HCT116 (cell line): ENCODE data around the gene SEMA3F. TPM values are rescaled to one million over a fixed set of nuclear protein-coding genes. Genes with fewer than 3 reads are reported as not detected.

Source experiments
- ATAC-seq: fragments of 200-7000 bp; cut with Tn5 transposase; 2 replicates; pipeline ENCODE4 v1.9.1; 2020; ENCODE audit warnings: mild to moderate bottlenecking, moderate library complexity
- BruUV-seq: library from RNA; stranded (reverse); fragments of 400-500 nt; replicated peaks from 2 replicates; lab custom pipeline; 2021; lab: Mats Ljungman, UMichigan
- CTCF ChIA-PET: fragments of 300-600 bp; sonication (Branson Sonifier 250); formaldehyde crosslinking; loops from one replicate; lab custom pipeline; 2021; ENCODE audit warnings: antibody characterized with exemption; lab: Charles Lee
- POLR2A ChIA-PET: fragments of 300-600, 350-600 bp; sonication (Branson Sonifier 250); formaldehyde crosslinking; loops from one replicate; lab custom pipeline; 2021; ENCODE audit warnings: antibody characterized with exemption; lab: Charles Lee
- RAD21 ChIA-PET, 2 experiments: fragments of 300-600 bp; sonication (Branson Sonifier 250); formaldehyde crosslinking; loops; one replicate each; lab custom pipeline; 2023; ENCODE audit warnings: low total read pairs in 2 of 2; ENCODE audit not compliant: uncharacterized antibody in 2 of 2, unreplicated experiment in 2 of 2, low non-redundant PET in 1 of 2; lab: Charles Lee
- DNase-seq: peaks from one replicate; pipeline ENCODE4 v3.0.0-alpha.2; 2010; ENCODE audit warnings: low read depth, low spot score
- H2AFZ ChIP-seq: fragments of 200-600 bp; shearing (Covaris generic), sonication (generic); 2 replicates; pipeline ENCODE4 v1.6.1; 2017; ENCODE audit warnings: low read depth, mixed run types, mixed read lengths, antibody characterized with exemption, low read length; ENCODE audit not compliant: poor library complexity, severe bottlenecking
- H3K27ac ChIP-seq: 2 replicates; pipeline ENCODE4 v1.5.1; 2012; ENCODE audit warnings: low read depth, low read length
- H3K27me3 ChIP-seq: fragments of 200-600 bp; sonication (generic); 2 replicates; pipeline ENCODE4 v1.6.1; 2016; ENCODE audit warnings: mixed run types, low read length, mixed read lengths; ENCODE audit not compliant: insufficient read depth
- H3K36me3 ChIP-seq, 2 experiments: fragments of 200-500 bp in 1 of 2; fragments of 200-600 bp in 1 of 2; sonication (Bioruptor generic) in 1 of 2; sonication (generic) in 1 of 2; 2 replicates each; pipeline versions ENCODE4 v1.5.1 to v1.6.1; 2014 to 2016; ENCODE audit warnings: low read length in 2 of 2, inconsistent platforms in 1 of 2, mixed read lengths in 1 of 2, mixed run types in 1 of 2; ENCODE audit not compliant: insufficient read depth in 2 of 2, control insufficient read depth in 1 of 2
- H3K4me1 ChIP-seq, 2 experiments: fragments of 200-600 bp in 1 of 2; sonication (generic) in 1 of 2; 2 replicates each; pipeline versions ENCODE4 v1.5.1 to v1.6.1; 2012 to 2017; ENCODE audit warnings: low read length in 2 of 2, inconsistent platforms in 1 of 2, mild to moderate bottlenecking in 1 of 2, mixed read lengths in 1 of 2, mixed run types in 1 of 2, moderate library complexity in 1 of 2; ENCODE audit not compliant: insufficient read depth in 2 of 2, control insufficient read depth in 1 of 2
- H3K4me2 ChIP-seq: fragments of 200-600 bp; sonication (generic); 2 replicates; pipeline ENCODE4 v1.6.1; 2017; ENCODE audit warnings: mixed run types, low read length, mixed read lengths
- H3K4me3 ChIP-seq, 2 experiments: fragments of 200-600 bp in 1 of 2; sonication (generic) in 1 of 2; replicated peaks in 1 of 2; 2 replicates each; pipeline ENCODE4 v1.5.1; 2011 to 2016; ENCODE audit warnings: low read length in 2 of 2, control low read depth in 1 of 2, low read depth in 1 of 2, mild to moderate bottlenecking in 1 of 2, mixed read lengths in 1 of 2, mixed run types in 1 of 2
- H3K79me2 ChIP-seq: fragments of 200-600 bp; sonication (generic); 2 replicates; pipeline ENCODE4 v1.6.1; 2017; ENCODE audit warnings: mild to moderate bottlenecking, mixed run types, low read length, moderate library complexity, mixed read lengths; ENCODE audit not compliant: insufficient read depth
- H3K9ac ChIP-seq: fragments of 200-600 bp; sonication (generic); 2 replicates; pipeline ENCODE4 v1.6.1; 2016; ENCODE audit warnings: low read length, mixed read lengths
- H3K9me2 ChIP-seq: fragments of 200-600 bp; sonication (generic), shearing (Covaris generic); 2 replicates; pipeline ENCODE4 v1.6.1; 2017; ENCODE audit warnings: mixed run types, mild to moderate bottlenecking, moderate library complexity; ENCODE audit not compliant: insufficient read depth
- H3K9me3 ChIP-seq, 2 experiments: fragments of 200-500 bp in 1 of 2; fragments of 200-600 bp in 1 of 2; sonication (Bioruptor generic) in 1 of 2; sonication (generic) in 1 of 2; 2 replicates each; pipeline ENCODE4 v1.6.1; 2014 to 2017; ENCODE audit warnings: low read length in 2 of 2, mixed read lengths in 2 of 2, inconsistent platforms in 1 of 2, low read depth in 1 of 2, mild to moderate bottlenecking in 1 of 2, mixed run types in 1 of 2, moderate library complexity in 1 of 2; ENCODE audit not compliant: control insufficient read depth in 1 of 2, insufficient read depth in 1 of 2
- H4K20me1 ChIP-seq: fragments of 200-600 bp; sonication (generic), shearing (Covaris generic); 2 replicates; pipeline ENCODE4 v1.6.1; 2017; ENCODE audit warnings: mixed run types, mild to moderate bottlenecking, moderate library complexity; ENCODE audit not compliant: insufficient read depth
- CEBPB ChIP-seq: IDR thresholded peaks from 2 replicates; pipeline ENCODE4 v1.6.1; 2012; ENCODE audit warnings: low read depth
- EGR1 ChIP-seq: IDR thresholded peaks from 2 replicates; pipeline ENCODE4 v1.6.1; 2012; ENCODE audit warnings: low read depth
- ELF1 ChIP-seq: IDR thresholded peaks from 2 replicates; pipeline ENCODE4 v1.6.1; 2012; ENCODE audit warnings: low read depth, borderline replicate concordance
- EZH2 ChIP-seq: fragments of 200-600 bp; sonication (generic); IDR thresholded peaks from 2 replicates; pipeline ENCODE4 v1.6.1; 2017; ENCODE audit warnings: antibody characterized with exemption, mixed run types
- EZH2phosphoT487 ChIP-seq: fragments of 200-600 bp; IDR thresholded peaks from 2 replicates; pipeline ENCODE4 v1.6.1; 2018; ENCODE audit warnings: antibody characterized with exemption, borderline replicate concordance
- FOSL1 ChIP-seq: IDR thresholded peaks from 2 replicates; pipeline ENCODE4 v1.6.1; 2012; ENCODE audit warnings: low read depth
- SP1 ChIP-seq: IDR thresholded peaks from 2 replicates; pipeline ENCODE4 v1.6.1; 2012; ENCODE audit warnings: low read depth
- SRF ChIP-seq: IDR thresholded peaks from 2 replicates; pipeline ENCODE4 v1.6.1; 2012; ENCODE audit warnings: low read depth
- ZBTB33 ChIP-seq: IDR thresholded peaks from 2 replicates; pipeline ENCODE4 v1.6.1; 2011; ENCODE audit warnings: mild to moderate bottlenecking, low read length, moderate library complexity; ENCODE audit not compliant: insufficient replicate concordance; ENCODE audit errors: extremely low read depth
- ZFX ChIP-seq: fragments of 450-650 bp; IDR thresholded peaks from 2 replicates; pipeline ENCODE4 v1.6.1; 2017
- ZNF274 ChIP-seq: fragments of 200-500 bp; sonication (Bioruptor generic); IDR thresholded peaks from 2 replicates; pipeline ENCODE4 v1.6.1; 2014; ENCODE audit warnings: mild to moderate bottlenecking, low read depth, low read length, inconsistent platforms
- intact Hi-C: fragments of 100-400 bp; cut with micrococcal nuclease; formaldehyde crosslinking; loops from 2 replicates; pipeline ENCODE4 v1.10.0; 2022
- total RNA-seq: library from RNA; stranded (reverse); gene quantifications from one replicate; pipeline ENCODE4 v1.2.1, GENCODE V29; 2021; ENCODE audit not compliant: unreplicated experiment
- TF ChIP-seq, protein P1 (sequence below): IDR thresholded peaks from 2 replicates; pipeline ENCODE4 v1.6.1; 2012; ENCODE audit warnings: low read depth
- TF ChIP-seq, protein P2 (sequence below): IDR thresholded peaks from 2 replicates; pipeline ENCODE4 v1.6.1; 2012

Gene SEMA3F
- total RNA-seq, 1 experiment from 2014 or later = 15.7 TPM

- H2AFZ ChIP-seq = no peak overlapping the region
- peaks cover 2 to 11% of the 10 kb centered on the region in 2 experiments; a peak in 2 of 4 replicates for H3K4me1 ChIP-seq
- no peaks in the 10 kb centered on the region for H3K27me3 ChIP-seq
- intact Hi-C loops = no loop called here
- H3K4me2 ChIP-seq = no peak overlapping the region
- ATAC-seq (no peak), DNase-seq (no peak)
- no peak overlapping the region for H3K4me3 ChIP-seq
- H3K36me3 ChIP-seq = no peaks in the 10 kb centered on the region
- ChIA-PET POLR2A (no interaction called here), RAD21 (interaction anchor here (0.7 to 1.7 kb wide), 2 partner anchors 14 to 27 kb away, joined by 3 to 9 read pairs; no protein-coding TSS in a partner anchor), CTCF (interaction anchor here (0.7 to 4.1 kb wide), 2 partner anchors 24 to 27 kb away, joined by 3 to 26 read pairs; no protein-coding TSS in a partner anchor)
- BruUV-seq = no TSS peak
- H3K27ac ChIP-seq = no peak overlapping the region
- H3K79me2 ChIP-seq = no peaks in the 10 kb centered on the region
- no peaks in the 10 kb centered on the region for H4K20me1 ChIP-seq
- no peak overlapping the region for H3K9ac ChIP-seq
- no peaks in the 10 kb centered on the region for H3K9me3 ChIP-seq
- H3K9me2 ChIP-seq = no peaks in the 10 kb centered on the region
- no peak for TF ChIP-seq EZH2phosphoT487
Measured at GRCh38 chr3:50221411-50222168, 66.5 kb downstream of the SEMA3F start.

DNA sequence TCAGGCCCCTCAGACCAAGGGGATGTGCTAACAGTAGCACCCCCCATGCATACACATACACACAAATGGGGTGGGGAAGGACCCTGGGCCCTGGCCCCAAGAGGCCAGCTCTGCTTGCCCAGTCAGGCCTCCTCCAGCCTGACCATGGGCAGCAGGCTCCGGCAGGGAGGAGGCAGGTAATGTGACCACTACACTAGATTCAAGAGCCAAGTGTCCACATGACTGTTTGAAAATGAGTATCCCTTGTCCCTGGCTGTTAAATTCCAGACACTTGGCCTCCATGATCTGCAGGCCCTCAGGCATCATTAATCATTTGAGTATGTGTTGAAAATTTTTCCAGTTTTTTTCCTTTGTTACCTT, 67.0 kb downstream of the SEMA3F start:
- no peaks in the 10 kb centered on the region for H3K27me3 ChIP-seq
- H3K4me1 ChIP-seq = peaks cover 2 to 16% of the 10 kb centered on the region in 2 experiments; a peak in 2 of 4 replicates
- no peak overlapping the region for H3K27ac ChIP-seq
- intact Hi-C loops = no loop called here
- H3K9me3 ChIP-seq = no peaks in the 10 kb centered on the region
- H3K9me2 ChIP-seq = no peaks in the 10 kb centered on the region
- no peaks in the 10 kb centered on the region for H3K79me2 ChIP-seq
- DNase-seq = no peak
- POLR2A ChIA-PET = no interaction called here
- ATAC-seq = no peak
- H4K20me1 ChIP-seq = no peaks in the 10 kb centered on the region
- H3K9ac ChIP-seq = no peak overlapping the region
- H3K4me2 ChIP-seq = no peak overlapping the region
- CTCF ChIA-PET = interaction anchor here (0.7 to 4.1 kb wide), 2 partner anchors 24 to 27 kb away, joined by 3 to 26 read pairs; no protein-coding TSS in a partner anchor
- H3K36me3 ChIP-seq = no peaks in the 10 kb centered on the region
- no peak overlapping the region for H2AFZ ChIP-seq
- no peak overlapping the region for H3K4me3 ChIP-seq
- RAD21 ChIA-PET = interaction anchor here in 1 of 2 experiments (1.7 kb wide), 1 partner anchor 27 kb away, joined by 9 read pairs; no protein-coding TSS in a partner anchor
- BruUV-seq = no TSS peak
- no peak for TF ChIP-seq ZNF274
- no peak for TF ChIP-seq SP1
- TF ChIP-seq EGR1 = no peak
- no peak for TF ChIP-seq CEBPB
- TF ChIP-seq ZBTB33 = no peak
- no peak for TF ChIP-seq ZFX
- no peak for TF ChIP-seq ELF1
- no peak for TF ChIP-seq EZH2
- TF ChIP-seq SRF = no peak
- TF ChIP-seq, protein P1, sequence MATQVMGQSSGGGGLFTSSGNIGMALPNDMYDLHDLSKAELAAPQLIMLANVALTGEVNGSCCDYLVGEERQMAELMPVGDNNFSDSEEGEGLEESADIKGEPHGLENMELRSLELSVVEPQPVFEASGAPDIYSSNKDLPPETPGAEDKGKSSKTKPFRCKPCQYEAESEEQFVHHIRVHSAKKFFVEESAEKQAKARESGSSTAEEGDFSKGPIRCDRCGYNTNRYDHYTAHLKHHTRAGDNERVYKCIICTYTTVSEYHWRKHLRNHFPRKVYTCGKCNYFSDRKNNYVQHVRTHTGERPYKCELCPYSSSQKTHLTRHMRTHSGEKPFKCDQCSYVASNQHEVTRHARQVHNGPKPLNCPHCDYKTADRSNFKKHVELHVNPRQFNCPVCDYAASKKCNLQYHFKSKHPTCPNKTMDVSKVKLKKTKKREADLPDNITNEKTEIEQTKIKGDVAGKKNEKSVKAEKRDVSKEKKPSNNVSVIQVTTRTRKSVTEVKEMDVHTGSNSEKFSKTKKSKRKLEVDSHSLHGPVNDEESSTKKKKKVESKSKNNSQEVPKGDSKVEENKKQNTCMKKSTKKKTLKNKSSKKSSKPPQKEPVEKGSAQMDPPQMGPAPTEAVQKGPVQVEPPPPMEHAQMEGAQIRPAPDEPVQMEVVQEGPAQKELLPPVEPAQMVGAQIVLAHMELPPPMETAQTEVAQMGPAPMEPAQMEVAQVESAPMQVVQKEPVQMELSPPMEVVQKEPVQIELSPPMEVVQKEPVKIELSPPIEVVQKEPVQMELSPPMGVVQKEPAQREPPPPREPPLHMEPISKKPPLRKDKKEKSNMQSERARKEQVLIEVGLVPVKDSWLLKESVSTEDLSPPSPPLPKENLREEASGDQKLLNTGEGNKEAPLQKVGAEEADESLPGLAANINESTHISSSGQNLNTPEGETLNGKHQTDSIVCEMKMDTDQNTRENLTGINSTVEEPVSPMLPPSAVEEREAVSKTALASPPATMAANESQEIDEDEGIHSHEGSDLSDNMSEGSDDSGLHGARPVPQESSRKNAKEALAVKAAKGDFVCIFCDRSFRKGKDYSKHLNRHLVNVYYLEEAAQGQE = no peak
- TF ChIP-seq, protein P2, sequence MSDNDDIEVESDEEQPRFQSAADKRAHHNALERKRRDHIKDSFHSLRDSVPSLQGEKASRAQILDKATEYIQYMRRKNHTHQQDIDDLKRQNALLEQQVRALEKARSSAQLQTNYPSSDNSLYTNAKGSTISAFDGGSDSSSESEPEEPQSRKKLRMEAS = no peak
- TF ChIP-seq FOSL1 = no peak
